SH-SY5Y (cell line): ENCODE measurements around the gene FOXN1.

ENCODE experiments used
- GATA2 ChIP-seq: IDR thresholded peaks from 2 replicates; pipeline ENCODE4 v1.6.1; 2011; ENCODE audit warnings: mild to moderate bottlenecking, low read depth, low read length
- GATA3 ChIP-seq: IDR thresholded peaks from 2 replicates; pipeline ENCODE4 v1.6.1; 2011; ENCODE audit warnings: low read depth, mild to moderate bottlenecking, low read length, moderate library complexity

DNA sequence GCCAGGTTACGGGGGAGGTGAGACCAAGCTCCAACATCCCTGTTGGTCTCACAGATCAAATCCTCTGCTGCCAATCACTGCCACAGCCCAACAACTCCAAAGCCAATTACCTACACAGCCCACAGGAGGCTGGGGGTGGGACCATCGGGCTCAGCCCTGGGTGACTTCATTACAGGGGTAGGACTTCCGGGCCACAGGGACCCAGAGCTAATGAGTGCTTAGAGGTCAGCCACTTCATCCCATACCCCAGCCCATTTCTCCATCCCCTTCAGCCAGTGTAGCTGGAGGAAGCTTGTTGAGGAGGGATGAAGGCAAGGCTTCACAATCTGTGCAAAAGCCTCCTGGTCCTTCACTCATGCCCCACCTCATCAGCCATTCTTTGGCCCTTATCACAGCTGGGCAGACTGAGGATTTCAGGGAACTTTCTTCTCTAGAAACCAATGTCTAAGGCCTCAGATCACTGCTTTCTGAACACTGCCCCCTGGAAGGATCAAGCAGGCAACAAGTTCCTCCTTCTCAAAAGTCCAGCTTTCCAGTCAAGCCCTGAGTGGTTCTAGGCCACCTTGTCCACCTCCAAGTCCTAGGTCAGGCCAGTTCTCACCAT lies 5.8 kb downstream of the FOXN1 start:
- TF ChIP-seq GATA3 (no peak), GATA2 (no peak)
